UCSD-AML1 (cell line): ENCODE measurements around the gene LRIG3.
"Not testable (repeated sequence)": the region's sequence is repeated elsewhere in the genome, so short reads cannot be mapped to it uniquely, and the experiment has no call there.

Experiments used
- DNase-seq: peaks from one replicate; lab custom pipeline; 2025; ENCODE audit not compliant: unreplicated experiment; lab: John Stamatoyannopoulos, UW

The LRIG3 gene

GRCh38 chr12:58858030-58858429 lies 62.3 kb downstream of the LRIG3 start:
- no peak for DNase-seq

GRCh38 chr12:58857206-58857605 lies 63.1 kb downstream of the LRIG3 start:
- DNase-seq: not testable (repeated sequence)

GRCh38 chr12:58855630-58856029 lies 64.7 kb downstream of the LRIG3 start:
- not testable (repeated sequence) for DNase-seq

GRCh38 chr12:58850826-58851225 lies 69.5 kb downstream of the LRIG3 start:
- DNase-seq: no peak

GRCh38 chr12:58847901-58848600 lies 72.3 kb downstream of the LRIG3 start:
- DNase-seq: no peak

GRCh38 chr12:58844161-58844560 lies 76.1 kb downstream of the LRIG3 start:
- no peak for DNase-seq

GRCh38 chr12:58841058-58841798 lies 79.1 kb downstream of the LRIG3 start:
- no peak for DNase-seq

- DNase-seq: no peak
Measured at GRCh38 chr12:58833853-58834252, 86.5 kb downstream of the LRIG3 start.

GRCh38 chr12:58832920-58833319 lies 87.4 kb downstream of the LRIG3 start:
- DNase-seq: no peak
